Activated CD4-positive, alpha-beta T cell treated with anti-CD3 and anti-CD28 coated beads, Interleukin-2, amount 10 ng/mL, durations not matched to agents 7 days and 5 days (primary cell): ENCODE results near the gene SNAPC2. TPM values are rescaled to one million over a fixed set of nuclear protein-coding genes. Genes with fewer than 3 reads are reported as not detected.

Source experiments
- total RNA-seq, 2 experiments: library from RNA; stranded (reverse); gene quantifications; one replicate each; pipeline ENCODE4 v1.2.3, GENCODE V29; 2021

SNAPC2 gene
- total RNA-seq, 2 experiments from 2014 or later = 18.6 to 19.1 TPM

Other genes with a start within 250 kb of the SNAPC2 start
- not detected for gene MCEMP1, start 243.2 kb upstream of the SNAPC2 start, total RNA-seq
- 100 to 1,000 TPM; 105 to 106 TPM for gene TRAPPC5, start 239.5 kb upstream of the SNAPC2 start, total RNA-seq
- gene FCER2, start 218.2 kb upstream of the SNAPC2 start, total RNA-seq = under 1 TPM; 0.23 to 0.30 TPM
- gene CLEC4G, start 188.2 kb upstream of the SNAPC2 start, total RNA-seq = not detected
- not detected for gene CD209, start 172.8 kb upstream of the SNAPC2 start, total RNA-seq
- not detected for gene CLEC4M, start 157.1 kb upstream of the SNAPC2 start, total RNA-seq
- 10 to 100 TPM in 1 of 2 experiments, 1 to 10 TPM in 1; 9.7 to 11.2 TPM for gene EVI5L, start 90.1 kb upstream of the SNAPC2 start, total RNA-seq
- under 1 TPM; 0.10 to 0.15 TPM for gene PRR36, start 45.9 kb upstream of the SNAPC2 start, total RNA-seq
- not detected for gene LRRC8E, start 31.8 kb upstream of the SNAPC2 start, total RNA-seq
- gene MAP2K7, start 16.5 kb upstream of the SNAPC2 start, total RNA-seq = 10 to 100 TPM; 44.1 to 45.6 TPM
- gene TGFBR3L, start 5.5 kb upstream of the SNAPC2 start, total RNA-seq = 1 to 10 TPM in 1 of 2 experiments, under 1 TPM in 1; 0.79 to 1.4 TPM
- not detected for gene CTXN1, start 5.8 kb downstream of the SNAPC2 start, total RNA-seq
- gene TIMM44, start 23.3 kb downstream of the SNAPC2 start, total RNA-seq = 10 to 100 TPM; 44.0 to 59.9 TPM
- 100 to 1,000 TPM; 109 TPM for gene ELAVL1, start 85.3 kb downstream of the SNAPC2 start, total RNA-seq
- gene CCL25, start 132.4 kb downstream of the SNAPC2 start, total RNA-seq = 1 to 10 TPM; 5.2 to 7.4 TPM
- gene FBN3, start 229.3 kb downstream of the SNAPC2 start, total RNA-seq = not detected